ENCODE data around the gene ADISSP. TPM values are rescaled to one million over a fixed set of nuclear protein-coding genes. Genes with fewer than 3 reads are reported as not detected.

The ADISSP gene
- total RNA-seq, 8 experiments from 2014 or later, result 18.1 to 60.6 (median 35.5) TPM

- ATAC-seq (replicated peaks in 6 of 8), result no peak
- H3K4me3 ChIP-seq, result no peak overlapping the region
- peaks cover 10 to 20% of the 10 kb centered on the region in 2 donors for H3K4me1 ChIP-seq (replicated peaks in 1 of 2)
- WGBS, 10 experiments, result 67 to 100% (median 86%) methylated on average over 1 to 3 of the region's 5 CpGs; no CpG with 5 or more reads in 4 of the 10 experiments
- in situ Hi-C loops (cut with MboI; ENCODE audit: low pct_unique_long_range_greater_than_20kb in 2 of 9, low sequenced_read_pairs in 9 of 9, unreplicated experiment in 9 of 9), result no loop called here
- no peak overlapping the region for H3K27ac ChIP-seq
Observed at GRCh38 chr20:3755814-3756480, 11.6 kb downstream of the ADISSP start.

GRCh38 chr20:3755269-3755668 is 12.3 kb downstream of the ADISSP start:
- in situ Hi-C loops (cut with MboI; ENCODE audit: low pct_unique_long_range_greater_than_20kb in 2 of 9, low sequenced_read_pairs in 9 of 9, unreplicated experiment in 9 of 9), result no loop called here
- Histone ChIP-seq H3K4me3 (no peak overlapping the region), H3K4me1 (replicated peaks in 1 of 2) (peaks cover 6 to 14% of the 10 kb centered on the region in 2 donors), H3K27ac (no peak overlapping the region)
- no peak for ATAC-seq (replicated peaks in 6 of 8)
- WGBS, 10 experiments, result 0 to 85% methylated on average over 1 to 4 of the region's 7 CpGs; no CpG with 5 or more reads in 8 of the 10 experiments

- 0 to 100% (median 90%) methylated on average over 1 to 2 of the region's 16 CpGs; no CpG with 5 or more reads in 7 of the 10 experiments for WGBS, 10 experiments
- in situ Hi-C loops (cut with MboI; ENCODE audit: low pct_unique_long_range_greater_than_20kb in 2 of 9, low sequenced_read_pairs in 9 of 9, unreplicated experiment in 9 of 9), result no loop called here
- ATAC-seq (replicated peaks in 6 of 8), result peak in 1 of 8 experiments; percentile 1
- Histone ChIP-seq H3K27ac (no peak overlapping the region), H3K4me1 (replicated peaks in 1 of 2) (peaks cover 0 to 8% of the 10 kb centered on the region in 2 donors), H3K4me3 (no peak overlapping the region)
Observed at GRCh38 chr20:3754276-3754630, 13.3 kb downstream of the ADISSP start.

DNA sequence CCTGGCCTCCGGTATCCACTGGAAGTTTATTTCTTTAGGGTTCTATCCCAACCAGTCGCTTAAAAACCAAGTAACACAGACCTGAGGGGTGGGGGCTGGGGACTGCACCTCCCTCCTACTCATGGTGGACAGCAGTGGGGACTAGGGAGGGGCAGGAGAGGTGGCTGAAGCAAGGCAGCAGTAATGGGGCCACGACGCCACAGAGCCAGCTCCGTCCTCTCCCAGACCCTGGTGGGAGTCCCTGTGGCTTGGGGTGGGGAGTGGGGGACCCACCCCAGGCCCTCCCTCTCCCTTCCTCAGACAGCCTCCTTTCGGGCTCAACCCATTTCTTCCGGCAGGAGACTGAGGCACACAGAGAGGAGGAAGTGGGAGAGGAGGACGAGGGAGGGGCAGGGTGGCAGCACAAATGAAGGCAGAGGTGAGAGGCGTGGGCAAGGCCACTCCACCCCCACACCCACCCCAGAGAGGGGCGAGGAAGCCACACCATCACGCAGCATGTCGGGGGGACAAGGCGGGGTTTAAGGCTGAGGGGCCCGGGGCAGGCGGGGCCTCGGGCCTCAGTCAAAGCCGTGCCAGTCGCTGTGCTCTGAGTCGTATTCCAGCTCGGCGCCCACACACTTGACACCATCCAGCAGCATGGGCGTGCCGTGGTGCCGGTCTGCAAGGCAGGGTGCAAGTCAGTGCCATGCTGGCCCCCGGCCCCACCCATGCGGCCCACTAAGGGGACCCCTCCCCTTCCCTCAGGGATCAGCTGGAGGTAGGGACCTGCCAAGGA is 13.9 kb downstream of the ADISSP start:
- 100% methylated on average over 1 of the region's 26 CpGs; no CpG with 5 or more reads in 8 of the 10 experiments for WGBS, 10 experiments
- in situ Hi-C loops (cut with MboI; ENCODE audit: low pct_unique_long_range_greater_than_20kb in 2 of 9, low sequenced_read_pairs in 9 of 9, unreplicated experiment in 9 of 9), result no loop called here
- Histone ChIP-seq H3K4me3 (no peak overlapping the region), H3K27ac (no peak overlapping the region), H3K4me1 (replicated peaks in 1 of 2) (peaks cover 0 to 4% of the 10 kb centered on the region in 2 donors)
- peak in 2 of 8 experiments; percentile 15 to 23 for ATAC-seq (replicated peaks in 6 of 8)

DNA sequence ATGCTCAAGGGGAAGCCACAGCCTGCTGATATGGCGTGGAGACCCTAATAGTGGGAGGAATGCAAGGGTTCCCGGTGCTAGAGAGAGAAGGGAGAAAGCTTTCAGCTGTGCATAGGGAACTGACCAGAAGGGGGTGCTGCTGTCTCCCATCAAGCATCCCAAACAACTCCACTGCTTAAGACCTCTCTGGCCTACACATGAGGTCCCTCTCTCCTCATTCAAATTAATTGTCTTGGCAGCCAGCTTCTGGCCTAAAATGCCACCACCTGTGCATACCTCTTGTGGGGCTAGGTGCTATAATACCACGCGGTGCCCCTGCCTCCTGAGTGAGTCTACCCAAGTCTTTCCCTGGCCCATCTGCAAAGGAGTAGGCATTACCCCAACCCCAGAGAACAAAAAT is 14.5 kb downstream of the ADISSP start:
- Histone ChIP-seq H3K27ac (no peak overlapping the region), H3K4me3 (no peak overlapping the region), H3K4me1 (replicated peaks in 1 of 2) (peaks cover 0 to 4% of the 10 kb centered on the region in 2 donors)
- WGBS, 10 experiments, result 20 to 83% (median 28%) methylated on average over 1 to 2 of the region's 4 CpGs; no CpG with 5 or more reads in 3 of the 10 experiments
- peak; percentile 39 to 92 (median 60) for ATAC-seq (replicated peaks in 6 of 8)
- in situ Hi-C loops (cut with MboI; ENCODE audit: low pct_unique_long_range_greater_than_20kb in 2 of 9, low sequenced_read_pairs in 9 of 9, unreplicated experiment in 9 of 9), result no loop called here

DNA sequence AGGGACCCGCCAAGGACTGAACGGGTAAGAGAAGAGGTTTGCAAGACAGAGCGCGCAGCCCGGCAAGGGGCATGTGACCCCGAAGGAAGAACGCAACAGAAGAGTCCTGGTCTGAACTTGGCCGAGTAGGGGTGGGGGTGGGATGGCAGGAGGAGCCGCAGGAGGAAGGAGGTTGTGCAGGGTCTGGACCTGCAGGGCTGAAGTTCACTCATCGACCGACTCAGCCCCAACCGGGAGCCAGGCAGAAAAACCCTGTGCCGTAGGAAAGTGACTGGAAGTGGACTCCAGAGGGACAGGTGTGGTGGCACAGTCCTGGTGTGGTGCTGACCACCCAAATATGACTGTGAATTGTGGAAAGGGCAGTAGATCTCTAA is 15.2 kb downstream of the ADISSP start:
- ATAC-seq (replicated peaks in 6 of 8), result no peak
- in situ Hi-C loops (cut with MboI; ENCODE audit: low pct_unique_long_range_greater_than_20kb in 2 of 9, low sequenced_read_pairs in 9 of 9, unreplicated experiment in 9 of 9), result no loop called here
- H3K4me3 ChIP-seq, result no peak overlapping the region

GRCh38 chr20:3751675-3752385 is 15.7 kb downstream of the ADISSP start:
- ATAC-seq (replicated peaks in 6 of 8), result peak in 2 of 8 experiments; percentile 17 to 60
- Histone ChIP-seq H3K4me3 (peak overlapping the region in 1 of 5 donors; percentile 13), H3K4me1 (replicated peaks in 1 of 2) (peaks cover 0 to 4% of the 10 kb centered on the region in 2 donors), H3K27ac (no peak overlapping the region)
- 16 to 98% (median 91%) methylated on average over 4 to 58 of the region's 95 CpGs; no CpG with 5 or more reads in 5 of the 10 experiments for WGBS, 10 experiments
- in situ Hi-C loops (cut with MboI; ENCODE audit: low pct_unique_long_range_greater_than_20kb in 2 of 9, low sequenced_read_pairs in 9 of 9, unreplicated experiment in 9 of 9), result no loop called here

More for the DNA sequence above, 15.2 kb downstream of the ADISSP start:
- Histone ChIP-seq H3K27ac (no peak overlapping the region), H3K4me1 (replicated peaks in 1 of 2) (peaks cover 0 to 4% of the 10 kb centered on the region in 2 donors)
- WGBS, 10 experiments, result 60 to 100% methylated on average over 1 of the region's 13 CpGs; no CpG with 5 or more reads in 8 of the 10 experiments

DNA sequence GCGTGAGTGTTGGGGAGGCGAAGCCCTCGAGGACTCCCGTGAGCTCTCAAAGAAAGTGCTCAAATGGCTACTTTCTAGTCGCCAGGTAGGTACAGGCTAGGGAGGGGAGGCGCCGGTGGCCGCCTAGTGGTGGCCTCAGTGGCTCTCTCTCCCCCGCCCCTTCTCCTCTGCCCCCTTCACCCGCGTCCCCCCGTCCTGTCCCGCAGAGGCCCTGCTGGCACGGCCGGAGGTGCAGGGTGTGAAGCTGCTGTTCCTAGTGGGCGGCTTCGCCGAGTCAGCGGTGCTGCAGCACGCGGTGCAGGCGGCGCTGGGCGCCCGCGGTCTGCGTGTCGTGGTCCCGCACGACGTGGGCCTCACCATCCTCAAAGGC is 16.3 kb downstream of the ADISSP start:
- H3K27ac ChIP-seq, result no peak overlapping the region
- peaks cover 0 to 4% of the 10 kb centered on the region in 2 donors for H3K4me1 ChIP-seq (replicated peaks in 1 of 2)
- ATAC-seq (replicated peaks in 6 of 8), result no peak
- H3K4me3 ChIP-seq, result no peak overlapping the region
- in situ Hi-C loops (cut with MboI; ENCODE audit: low pct_unique_long_range_greater_than_20kb in 2 of 9, low sequenced_read_pairs in 9 of 9, unreplicated experiment in 9 of 9), result no loop called here
- WGBS, 10 experiments, result 93 to 100% methylated on average over 1 to 3 of the region's 31 CpGs; no CpG with 5 or more reads in 8 of the 10 experiments

DNA sequence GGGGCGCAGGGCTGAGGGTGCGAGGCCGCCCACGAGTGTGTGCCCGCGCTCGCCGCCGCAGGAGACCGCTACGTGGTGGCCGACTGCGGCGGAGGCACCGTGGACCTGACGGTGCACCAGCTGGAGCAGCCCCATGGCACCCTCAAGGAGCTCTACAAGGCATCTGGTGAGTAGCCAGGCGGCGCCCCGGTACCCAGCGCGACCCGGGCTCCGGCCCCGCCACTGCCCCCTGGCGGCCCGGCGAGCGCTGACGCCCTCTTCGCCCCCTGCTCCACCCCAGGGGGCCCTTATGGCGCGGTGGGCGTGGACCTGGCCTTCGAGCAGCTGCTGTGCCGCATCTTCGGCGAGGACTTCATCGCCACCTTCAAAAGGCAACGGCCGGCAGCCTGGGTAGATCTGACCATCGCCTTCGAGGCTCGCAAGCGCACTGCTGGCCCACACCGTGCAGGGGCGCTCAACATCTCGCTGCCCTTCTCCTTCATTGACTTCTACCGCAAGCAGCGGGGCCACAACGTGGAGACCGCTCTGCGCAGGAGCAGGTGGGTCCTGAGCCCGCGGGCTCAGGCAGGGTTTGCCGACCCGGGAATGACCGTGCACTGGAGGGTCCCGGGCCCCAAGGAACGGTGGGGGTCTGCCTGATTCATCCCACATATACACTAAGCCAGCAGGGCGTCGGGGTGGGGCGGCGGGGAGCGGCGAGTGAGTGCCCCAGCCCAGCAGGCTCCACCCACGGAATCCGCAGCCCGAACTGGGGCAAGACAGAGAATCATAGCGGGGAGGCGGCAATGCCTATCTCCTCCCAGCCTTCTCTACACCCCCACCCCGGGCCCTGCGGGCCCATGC is 17.6 kb downstream of the ADISSP start:
- H3K4me1 ChIP-seq (replicated peaks in 1 of 2), result peaks cover 0 to 7% of the 10 kb centered on the region in 2 donors
- H3K4me3 ChIP-seq, result peak overlapping the region in 1 of 5 donors; percentile 10
- WGBS, 10 experiments, result 60 to 80% methylated on average over 4 to 14 of the region's 72 CpGs; no CpG with 5 or more reads in 8 of the 10 experiments
- ATAC-seq (replicated peaks in 6 of 8), result peak in 5 of 8 experiments; percentile 12 to 75 (median 38)
- no peak overlapping the region for H3K27ac ChIP-seq
- in situ Hi-C loops (cut with MboI; ENCODE audit: low pct_unique_long_range_greater_than_20kb in 2 of 9, low sequenced_read_pairs in 9 of 9, unreplicated experiment in 9 of 9), result no loop called here

DNA sequence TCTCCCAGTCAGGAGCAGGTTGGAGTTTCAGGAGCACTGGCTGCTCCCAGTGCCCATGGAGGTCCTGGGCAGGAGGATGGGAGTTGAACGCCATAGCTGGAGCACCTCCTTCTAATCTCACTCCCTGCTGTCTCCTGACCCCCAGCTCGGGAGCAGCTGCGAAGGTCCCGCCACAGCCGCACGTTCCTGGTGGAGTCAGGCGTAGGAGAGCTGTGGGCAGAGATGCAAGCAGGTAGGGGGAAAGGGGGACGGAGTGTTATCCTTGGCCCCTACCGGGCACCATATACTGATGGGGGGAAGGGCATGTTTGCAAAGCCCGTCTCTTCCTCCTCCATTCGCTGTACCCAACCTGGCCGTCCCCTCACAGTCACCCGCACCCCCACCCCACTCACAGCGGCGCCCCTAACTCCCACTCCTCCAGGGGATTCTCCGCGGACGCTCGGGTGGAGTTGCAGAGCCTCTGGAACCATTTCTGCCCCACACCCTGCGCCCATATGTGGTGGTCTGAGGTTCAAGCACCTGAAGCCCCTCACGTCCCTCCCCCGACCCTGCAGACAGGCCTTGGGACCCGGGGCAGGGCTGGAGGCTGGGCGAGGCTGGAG is 18.4 kb downstream of the ADISSP start:
- H3K27ac ChIP-seq, result no peak overlapping the region
- peaks cover 0 to 7% of the 10 kb centered on the region in 2 donors for H3K4me1 ChIP-seq (replicated peaks in 1 of 2)
- in situ Hi-C loops (cut with MboI; ENCODE audit: low pct_unique_long_range_greater_than_20kb in 2 of 9, low sequenced_read_pairs in 9 of 9, unreplicated experiment in 9 of 9), result no loop called here
- no peak overlapping the region for H3K4me3 ChIP-seq
- ATAC-seq (replicated peaks in 6 of 8), result no peak
- WGBS, 10 experiments, result 81% methylated on average over 5 of the region's 24 CpGs; no CpG with 5 or more reads in 9 of the 10 experiments

- ATAC-seq (replicated peaks in 6 of 8), result no peak
- 80 to 100% methylated on average over 3 to 6 of the region's 16 CpGs; no CpG with 5 or more reads in 8 of the 10 experiments for WGBS, 10 experiments
- Histone ChIP-seq H3K4me1 (replicated peaks in 1 of 2) (peaks cover 0 to 7% of the 10 kb centered on the region in 2 donors), H3K27ac (no peak overlapping the region), H3K4me3 (no peak overlapping the region)
- in situ Hi-C loops (cut with MboI; ENCODE audit: low pct_unique_long_range_greater_than_20kb in 2 of 9, low sequenced_read_pairs in 9 of 9, unreplicated experiment in 9 of 9), result no loop called here
Observed at GRCh38 chr20:3748073-3748472, 19.5 kb downstream of the ADISSP start.

DNA sequence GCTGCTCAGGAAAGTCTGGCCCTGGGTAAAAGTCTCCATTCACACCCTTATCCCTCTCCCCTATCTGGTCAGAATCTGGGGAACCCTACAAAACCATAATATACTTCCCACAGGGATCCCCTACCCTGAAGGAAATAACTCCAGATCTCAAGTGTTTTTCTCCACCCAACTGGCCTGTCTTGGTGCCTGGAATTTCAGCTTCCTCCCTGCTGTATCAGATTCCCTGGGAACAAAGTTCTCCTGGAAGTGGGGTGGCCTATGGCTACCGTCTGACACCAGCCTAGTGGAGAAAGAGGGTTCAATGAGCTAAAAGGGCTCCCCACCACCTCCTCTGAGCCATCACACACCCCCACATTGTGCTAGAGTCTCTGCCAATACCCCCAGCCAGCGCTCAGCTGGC is 20.1 kb downstream of the ADISSP start:
- 60 to 100% (median 100%) methylated on average over 1 of the region's 2 CpGs; no CpG with 5 or more reads in 7 of the 10 experiments for WGBS, 10 experiments
- no peak for ATAC-seq (replicated peaks in 6 of 8)

More for the DNA sequence above, 20.1 kb downstream of the ADISSP start:
- H3K27ac ChIP-seq, result no peak overlapping the region
- peaks cover 0 to 7% of the 10 kb centered on the region in 2 donors for H3K4me1 ChIP-seq (replicated peaks in 1 of 2)
- in situ Hi-C loops (cut with MboI; ENCODE audit: low pct_unique_long_range_greater_than_20kb in 2 of 9, low sequenced_read_pairs in 9 of 9, unreplicated experiment in 9 of 9), result no loop called here
- H3K4me3 ChIP-seq, result no peak overlapping the region
